CD1c-positive myeloid dendritic cell (primary cell): ENCODE results near the gene MYLIP.

Experiments
- DNase-seq: peaks from one replicate; pipeline ENCODE4 v3.0.0-alpha.2; 2016; ENCODE audit errors: extremely low spot score

Gene MYLIP

DNA sequence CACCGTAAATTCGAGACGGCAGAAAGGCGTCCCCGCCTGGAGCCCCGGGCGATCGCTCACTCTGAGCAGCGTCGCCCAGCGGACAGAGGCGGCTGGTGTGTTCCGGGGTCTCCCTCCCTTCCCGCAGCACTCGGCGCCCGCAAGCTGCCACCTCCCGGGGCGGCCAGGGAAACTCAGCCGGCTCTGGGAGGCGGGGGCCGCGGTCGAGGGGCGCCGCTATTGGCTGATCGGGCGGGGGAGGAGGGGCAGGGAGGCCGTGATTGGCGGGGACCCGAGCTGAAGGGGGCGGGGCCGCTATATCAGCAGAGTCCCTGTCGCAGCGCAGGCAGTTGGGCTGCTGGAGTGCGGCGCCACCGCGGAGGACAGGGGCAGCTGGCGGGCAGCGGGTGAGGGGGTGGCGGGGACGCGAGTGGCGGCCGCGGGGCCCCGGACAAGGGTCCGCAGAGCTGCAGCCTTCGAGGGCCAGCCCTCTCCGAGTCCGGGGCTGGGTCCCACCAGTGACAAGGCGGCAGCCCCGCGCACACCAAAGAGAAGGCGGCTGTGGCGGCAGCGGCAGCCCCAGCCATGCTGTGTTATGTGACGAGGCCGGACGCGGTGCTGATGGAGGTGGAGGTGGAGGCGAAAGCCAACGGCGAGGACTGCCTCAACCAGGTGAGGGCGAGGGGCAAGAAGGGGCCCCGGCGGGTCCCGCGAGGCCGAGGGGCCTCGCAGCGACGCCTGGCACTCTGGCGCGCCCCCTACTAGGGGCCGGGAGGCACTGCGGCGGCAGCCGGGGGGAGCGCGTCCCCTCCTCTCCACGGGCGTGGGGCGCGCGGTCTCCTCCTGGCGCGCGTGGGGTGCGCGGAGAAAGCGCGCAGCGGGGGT is at the start of gene MYLIP:
TSS of gene MYLIP (plus strand) at position 328 of the 864 bp plus-strand sequence. CDS start at position 565, 237 bp downstream.
- DNase-seq: peak; percentile 98

DNA sequence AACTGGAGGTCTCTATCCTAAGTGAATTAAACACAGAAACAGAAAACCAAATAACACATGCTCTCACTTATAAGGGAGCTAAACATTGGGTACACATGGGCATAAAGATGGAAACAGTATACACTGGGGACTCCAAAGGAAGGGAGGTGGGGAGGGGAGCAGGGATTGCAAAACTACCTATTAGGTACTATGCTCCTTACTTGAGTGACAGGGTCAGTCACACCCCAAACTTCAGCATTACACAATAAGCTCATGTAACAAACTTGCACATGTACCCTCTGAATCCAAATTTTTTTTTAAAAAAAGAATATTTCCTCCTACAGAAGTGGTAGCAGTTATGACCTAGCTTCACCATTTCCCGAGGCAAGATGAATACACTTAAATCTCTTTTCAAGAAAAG is 49.5 kb upstream of the MYLIP start:
- DNase-seq: no peak

DNA sequence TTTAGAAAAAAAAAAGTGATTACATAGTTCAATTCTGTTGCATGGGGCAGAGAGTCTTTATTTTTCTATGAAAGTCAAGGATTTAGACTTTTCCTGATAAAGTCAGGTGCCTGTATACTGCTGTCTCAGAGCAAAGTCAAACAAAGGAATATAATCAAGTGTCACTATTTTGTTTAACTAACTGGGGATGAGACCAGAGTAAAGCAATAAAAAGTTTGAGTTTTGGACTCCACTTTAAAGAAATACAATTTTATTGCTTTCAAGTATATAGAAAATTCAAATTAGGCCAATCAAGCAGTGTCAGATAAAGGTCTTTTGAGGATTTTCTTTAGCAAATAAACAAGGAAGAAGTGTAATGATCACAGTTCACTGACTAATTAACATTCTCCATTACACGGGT is 48.7 kb upstream of the MYLIP start:
- DNase-seq: no peak

DNA sequence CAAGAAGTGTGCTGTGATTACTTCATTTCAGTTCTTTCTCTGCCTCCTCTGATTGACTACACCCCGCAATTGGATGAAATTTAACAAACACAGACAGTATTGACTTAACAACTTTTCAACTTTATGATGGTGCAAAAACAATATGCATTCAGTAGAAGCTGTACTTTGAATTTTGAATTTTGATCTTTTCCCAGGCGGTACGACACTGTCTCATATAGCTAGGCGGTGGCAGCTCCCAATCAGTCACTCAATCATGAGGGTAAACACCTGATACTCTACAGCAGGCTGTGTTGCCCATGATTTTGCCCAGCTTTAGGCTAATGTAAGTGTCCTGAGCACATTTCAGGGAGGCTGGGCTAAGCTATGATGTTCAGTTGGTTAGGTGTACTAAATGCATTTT is 47.6 kb upstream of the MYLIP start:
- no peak for DNase-seq

DNA sequence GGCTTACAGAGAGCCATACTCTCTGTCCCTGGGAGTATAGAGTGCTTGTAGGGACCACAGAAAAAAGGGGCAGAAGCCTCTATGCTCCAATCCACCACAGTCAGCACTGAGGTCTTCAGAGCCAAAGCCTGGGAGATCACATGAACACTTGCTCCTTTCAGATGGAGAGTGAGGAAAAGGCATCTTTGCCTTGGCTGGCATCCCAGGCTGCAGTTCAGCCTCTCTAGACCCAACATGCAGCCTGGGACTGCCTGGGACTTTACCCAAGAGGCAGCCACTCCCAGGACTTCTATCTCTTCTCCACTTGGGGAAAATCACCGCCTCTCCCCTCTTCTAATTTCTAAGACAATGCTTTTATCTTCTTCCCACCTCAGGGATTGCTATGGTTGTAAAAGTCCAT is 46.5 kb upstream of the MYLIP start:
- no peak for DNase-seq

DNA sequence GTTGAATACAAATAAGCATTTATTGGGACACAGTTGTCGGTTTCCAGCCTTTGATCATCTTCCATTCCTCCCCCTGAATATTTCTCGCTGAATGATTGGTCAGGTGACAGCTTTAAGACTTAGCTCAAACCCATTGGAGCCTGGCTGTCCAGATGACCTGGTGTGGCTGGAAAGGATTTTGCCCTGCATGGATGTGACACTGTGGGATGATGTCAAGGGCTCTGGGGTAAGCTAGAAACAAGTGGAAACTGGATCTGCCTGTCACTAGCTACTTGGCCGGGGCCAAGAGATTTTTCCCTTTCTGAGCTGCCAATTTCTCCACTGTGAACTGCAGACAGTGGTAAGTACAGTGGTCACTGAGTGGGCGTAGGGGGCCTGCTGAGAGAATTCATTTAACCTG is 41.9 kb upstream of the MYLIP start:
- no peak for DNase-seq

DNA sequence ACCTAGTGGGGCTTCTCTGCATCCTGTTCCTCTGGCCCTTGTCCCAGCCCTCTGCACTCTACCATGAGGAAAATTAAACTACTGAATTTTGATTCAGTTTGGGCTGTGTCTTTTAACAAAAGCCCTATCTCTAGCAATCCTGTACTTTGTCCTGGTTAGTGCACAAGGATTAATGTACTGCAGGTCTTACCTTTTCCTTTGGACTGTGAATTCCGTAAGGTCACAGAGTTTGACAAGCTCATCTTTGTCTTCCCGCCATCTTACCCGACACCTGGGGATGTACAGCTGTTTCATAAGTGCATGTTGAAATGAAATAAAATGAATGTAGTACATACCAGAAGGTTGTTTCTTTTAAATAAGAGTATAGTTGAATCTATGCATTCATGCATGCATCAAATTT is 41.5 kb upstream of the MYLIP start:
- no peak for DNase-seq

DNA sequence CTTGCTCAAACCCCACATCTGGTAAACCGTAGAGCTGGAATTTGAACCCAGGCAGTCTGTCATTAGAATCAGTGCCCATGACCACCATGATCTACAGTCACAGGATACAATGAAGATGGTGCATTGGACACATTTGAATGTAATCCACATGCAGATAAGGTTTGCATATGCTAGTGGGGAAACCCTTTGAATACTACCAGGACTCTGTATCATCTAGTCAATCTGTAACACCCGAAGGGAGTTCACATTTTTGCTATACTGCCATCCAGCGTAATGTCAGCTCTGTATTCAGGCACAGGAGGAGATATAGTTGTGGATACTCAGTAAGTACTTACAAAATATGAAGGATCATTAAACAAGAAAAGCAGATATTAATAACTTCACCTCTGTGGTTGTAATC is 40.5 kb upstream of the MYLIP start:
- no peak for DNase-seq

DNA sequence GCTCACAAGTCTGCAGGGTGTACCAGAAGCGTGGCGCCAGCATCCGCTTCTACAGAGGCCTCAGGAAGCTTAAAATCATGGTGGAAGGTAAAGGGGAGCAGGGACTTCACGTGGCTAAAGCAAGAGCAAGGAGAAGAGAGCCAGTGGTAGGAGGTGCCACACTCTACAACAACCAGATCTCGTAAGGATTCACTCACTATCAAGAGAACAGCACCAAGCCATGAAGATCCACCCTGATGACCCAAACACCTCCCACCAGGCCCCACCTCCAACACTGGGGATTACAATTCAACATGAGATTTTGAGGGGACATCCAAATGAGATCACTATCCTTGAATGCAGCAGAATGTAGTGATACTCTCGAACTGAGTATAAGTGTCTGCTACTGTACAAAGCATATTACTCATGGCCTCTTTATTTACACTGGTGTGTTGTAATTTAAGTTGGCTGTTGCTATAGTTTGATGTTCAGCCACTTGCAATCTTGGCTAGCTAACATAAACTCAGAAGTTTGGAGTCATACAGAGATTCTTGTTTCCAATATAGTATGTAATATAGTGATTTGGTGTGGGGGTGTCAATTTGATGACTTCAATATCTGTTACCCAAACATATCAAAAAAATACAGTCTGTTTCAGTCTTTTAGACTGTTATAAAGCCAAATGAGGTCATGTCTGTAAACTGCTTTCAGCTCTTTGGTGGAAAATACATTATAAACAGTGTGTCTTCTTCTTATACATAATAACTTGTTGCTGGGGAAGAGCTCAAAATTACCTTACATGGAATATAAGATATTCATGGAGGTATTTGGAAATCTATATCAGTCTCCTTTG is 39.4 kb upstream of the MYLIP start:
- DNase-seq: no peak

DNA sequence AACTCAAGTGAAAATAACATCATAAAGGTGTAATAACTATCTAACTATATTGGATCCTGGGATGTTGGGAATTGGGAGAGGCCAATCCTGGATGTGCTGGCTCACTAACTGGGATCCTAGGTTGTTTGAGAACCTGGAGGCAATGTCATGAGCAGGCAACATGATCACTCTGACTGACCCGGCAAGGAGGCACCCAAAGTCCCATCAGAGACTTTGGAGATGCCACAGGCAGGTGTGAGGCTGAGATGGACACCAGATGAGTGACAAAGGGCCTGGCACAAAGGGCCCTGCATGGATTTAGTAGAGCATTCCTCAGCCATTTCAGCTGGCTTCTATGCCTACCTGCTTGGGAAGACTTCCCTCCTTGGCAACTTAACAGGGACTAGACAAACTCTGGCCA is 38.4 kb upstream of the MYLIP start:
- DNase-seq: no peak

DNA sequence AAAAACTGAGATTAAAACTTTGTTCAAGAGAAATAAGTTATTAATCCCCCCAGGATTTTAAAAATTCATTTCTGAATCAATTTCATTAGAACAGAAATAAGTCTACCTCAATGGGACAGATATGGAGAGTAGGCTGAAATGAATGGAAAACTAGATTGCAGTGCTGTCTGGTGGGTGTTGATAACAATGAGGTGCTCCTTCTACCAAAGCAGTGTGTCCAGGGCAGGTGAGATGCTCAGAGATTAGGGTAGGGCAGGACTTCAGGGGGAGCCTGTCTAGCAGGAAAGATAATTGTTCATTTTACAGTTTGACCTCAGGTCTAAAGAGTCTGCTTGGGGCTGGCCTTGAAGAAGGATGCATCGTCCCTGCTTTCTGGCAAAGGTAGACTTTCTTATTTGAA is 38.0 kb upstream of the MYLIP start:
- DNase-seq: no peak

DNA sequence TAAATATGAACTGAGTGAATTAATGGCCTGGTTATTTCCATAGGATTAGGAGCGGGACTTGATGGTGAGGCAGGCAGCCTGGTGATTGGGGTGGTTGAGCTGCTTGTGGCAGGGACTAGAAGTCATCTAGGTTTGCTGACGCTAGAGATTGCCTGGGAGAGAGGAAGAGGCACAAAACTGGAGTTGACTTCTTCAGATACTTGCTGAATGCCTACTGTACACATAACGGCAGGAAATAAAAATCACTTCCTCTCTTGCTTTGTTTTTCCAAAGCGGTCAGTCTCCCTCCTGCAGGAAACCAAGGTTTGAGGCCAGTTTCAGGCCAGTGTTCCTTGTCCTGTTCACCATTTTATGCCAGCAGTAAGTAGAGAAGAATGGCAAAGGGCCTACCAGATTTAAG is 36.7 kb upstream of the MYLIP start:
- DNase-seq: peak; percentile 13

DNA sequence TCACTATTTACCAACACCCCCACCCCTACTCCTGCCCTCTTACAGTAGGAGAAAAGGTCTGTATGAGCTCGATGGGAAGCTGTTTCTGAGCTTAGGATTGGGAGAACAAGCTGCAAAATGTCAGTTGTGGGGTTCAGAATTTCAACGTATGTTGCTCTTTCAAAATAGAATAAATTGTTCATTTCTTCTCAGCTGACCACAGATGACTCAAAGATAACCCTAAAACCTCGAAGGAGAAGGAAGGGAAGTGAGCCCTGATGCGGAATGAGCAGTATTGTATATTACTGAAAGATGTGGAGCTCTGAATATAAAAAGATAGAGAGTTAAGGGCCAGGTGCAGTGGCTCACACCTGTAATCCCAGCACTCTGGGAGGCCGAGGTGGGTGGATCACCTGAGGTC is 35.9 kb upstream of the MYLIP start:
- DNase-seq: no peak

DNA sequence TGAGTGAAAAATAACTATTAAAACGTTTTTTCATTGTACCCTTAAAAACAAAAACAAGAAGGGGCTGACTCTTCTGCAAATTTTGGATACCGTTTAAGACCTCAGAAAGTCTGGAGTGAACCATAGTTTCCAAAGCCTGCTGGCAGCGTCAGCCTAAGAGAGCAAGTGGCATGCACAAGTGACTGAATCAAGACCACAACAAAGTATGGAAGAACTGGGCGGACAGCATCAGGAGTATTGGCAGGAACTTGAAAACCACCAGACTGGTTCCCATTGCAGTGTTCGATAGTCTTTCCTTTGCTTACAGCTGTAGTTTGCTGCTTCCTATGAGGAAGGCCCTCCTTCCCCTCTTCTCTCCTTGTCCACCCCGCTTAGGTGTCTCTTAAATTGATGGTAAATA is 33.7 kb upstream of the MYLIP start:
- no peak for DNase-seq

DNA sequence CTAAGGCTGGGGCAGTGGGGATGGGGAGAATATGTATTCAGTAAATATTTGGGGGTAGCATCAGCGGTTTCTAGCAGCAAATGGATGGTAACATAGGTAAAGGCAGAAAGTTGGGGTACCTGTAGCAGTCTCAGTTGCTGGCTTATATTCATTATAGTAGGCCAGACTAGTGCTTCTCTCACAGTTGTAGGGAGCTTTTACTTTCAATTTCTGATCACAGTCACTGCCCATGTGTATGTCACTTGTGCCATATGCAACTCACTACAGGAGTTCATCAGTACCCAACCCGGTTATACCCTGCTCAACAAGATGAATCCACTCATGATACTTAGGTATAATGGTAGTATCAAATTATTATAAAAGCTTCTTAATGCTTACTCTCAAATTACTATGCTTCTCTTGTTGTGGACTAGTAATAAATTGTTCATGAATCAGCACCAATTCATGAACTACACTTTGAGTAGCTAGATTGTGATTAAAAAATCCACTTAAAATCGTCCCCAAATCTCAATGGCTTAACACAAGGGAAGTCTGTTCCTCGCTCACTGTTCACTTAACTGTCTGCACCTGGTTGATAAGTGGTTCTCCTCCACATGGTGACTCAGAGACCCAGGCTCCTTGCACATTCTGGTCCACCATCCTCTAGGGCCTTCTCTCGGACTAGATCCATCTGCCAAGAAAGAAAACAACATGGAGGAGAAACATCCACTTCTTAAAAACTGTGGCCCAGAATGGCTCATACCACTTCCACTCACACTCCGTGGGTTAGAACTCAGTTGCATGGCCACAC is 31.3 kb upstream of the MYLIP start:
- no peak for DNase-seq

DNA sequence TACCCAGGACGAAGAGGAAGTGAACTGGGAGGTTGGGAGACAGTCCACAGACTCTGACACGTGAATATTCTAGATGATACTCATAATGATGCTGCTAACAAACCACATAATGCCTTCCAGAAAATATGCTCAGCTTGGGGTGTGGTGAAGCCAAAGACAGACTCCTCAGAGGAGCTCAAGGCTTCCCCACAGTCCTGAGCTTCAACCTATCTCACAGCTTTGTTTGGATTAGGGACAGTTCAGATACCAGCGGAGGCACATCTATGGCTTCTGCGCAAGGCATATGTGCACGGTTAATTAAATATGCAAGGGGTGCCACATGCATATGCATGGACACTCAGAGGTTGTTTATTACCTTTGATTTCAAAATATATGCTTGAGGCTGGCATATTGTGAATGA is 30.7 kb upstream of the MYLIP start:
- DNase-seq: no peak

DNA sequence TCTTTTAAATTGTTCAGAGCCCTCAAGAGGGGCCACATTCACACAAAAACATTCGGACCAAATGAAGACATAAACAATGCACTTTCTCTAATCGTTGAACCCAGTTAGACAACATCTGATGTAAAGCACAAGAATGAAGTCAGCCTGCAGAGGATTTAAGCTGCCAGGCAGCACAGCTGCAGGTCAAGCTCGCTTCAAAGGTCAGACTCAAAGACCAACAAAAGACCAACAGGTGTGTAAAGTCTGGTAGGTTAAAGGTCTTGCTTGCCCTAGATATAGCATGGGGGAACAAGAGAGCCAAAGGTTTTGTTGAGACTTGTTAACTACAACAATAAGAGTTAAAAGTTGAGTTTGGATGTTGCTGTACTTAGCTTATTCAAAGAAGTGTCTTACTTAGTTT is 26.7 kb upstream of the MYLIP start:
- DNase-seq: no peak

DNA sequence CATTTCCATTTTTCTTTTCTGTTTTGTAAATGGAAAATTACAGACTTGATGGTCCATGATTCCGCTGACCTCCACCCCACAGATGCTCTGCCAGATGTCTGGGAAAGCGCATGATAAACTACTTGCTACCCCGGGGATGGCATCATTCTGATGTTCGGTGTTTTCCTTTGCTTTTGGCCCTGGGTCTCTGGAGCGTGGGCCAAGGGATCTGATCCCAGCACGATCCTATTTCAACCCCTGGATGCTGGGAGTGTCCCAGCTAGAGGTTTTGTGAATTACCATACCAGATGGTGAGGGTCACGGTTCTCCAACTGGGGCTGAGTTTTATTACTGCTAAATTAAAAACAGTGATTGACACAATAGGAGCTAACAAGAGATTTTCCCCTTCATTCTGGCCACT is 25.2 kb upstream of the MYLIP start:
- DNase-seq: no peak

DNA sequence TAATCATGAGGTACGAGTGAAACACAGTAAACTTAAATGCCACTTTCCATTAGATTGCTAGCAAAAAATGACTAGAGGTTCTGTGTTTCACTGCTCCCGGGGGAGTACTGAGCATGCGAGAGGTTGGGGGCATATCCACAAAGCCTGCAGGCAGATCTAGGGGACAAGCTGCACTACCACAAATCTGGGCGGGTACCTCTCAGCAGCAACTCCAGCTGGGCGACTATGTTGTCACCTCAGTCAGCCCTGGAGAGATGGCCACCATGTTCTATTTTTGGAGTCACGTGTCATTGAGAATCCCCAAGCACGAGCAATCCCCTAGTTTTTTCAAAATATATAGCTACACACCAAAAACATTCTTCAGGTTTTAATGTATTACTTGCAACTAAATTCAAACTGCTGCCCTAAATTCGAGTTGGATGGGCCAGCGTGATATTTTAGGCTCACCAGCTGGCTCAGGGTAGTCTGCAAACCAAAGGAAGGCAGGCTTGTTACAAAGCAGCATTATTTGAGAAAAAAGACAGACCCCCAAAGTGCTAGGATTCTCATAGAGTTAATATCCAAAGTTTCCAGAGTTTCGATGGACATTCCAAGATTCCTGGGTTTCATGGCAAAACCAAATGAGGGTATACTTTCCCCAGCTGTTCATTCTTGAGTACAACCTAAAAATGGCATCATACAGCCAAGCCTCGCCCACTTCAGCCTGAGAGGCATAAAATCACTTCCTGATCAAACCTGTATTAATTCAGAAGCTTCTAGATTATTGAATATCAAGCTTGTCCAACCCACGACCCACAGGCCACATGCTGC is 24.1 kb upstream of the MYLIP start:
- no peak for DNase-seq

DNA sequence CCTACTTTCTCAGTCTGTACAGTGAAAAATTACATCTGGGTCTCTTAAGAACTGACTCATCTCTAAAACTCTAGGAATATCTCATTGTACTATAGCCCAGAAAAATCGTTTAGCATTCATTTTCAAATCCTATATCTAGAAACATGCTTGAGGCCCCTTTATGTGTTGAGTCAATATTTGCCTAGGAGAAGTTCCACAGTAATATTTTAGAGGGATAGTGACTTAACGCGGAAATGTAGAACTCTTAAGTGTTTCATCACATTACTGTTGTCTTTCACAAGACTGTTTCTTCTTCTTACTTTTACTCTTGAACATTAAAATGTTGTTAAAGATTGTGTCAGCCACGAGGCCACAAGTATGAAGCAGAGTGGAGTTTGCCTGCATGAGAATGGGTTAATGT is 23.0 kb upstream of the MYLIP start:
- DNase-seq: peak; percentile 55

DNA sequence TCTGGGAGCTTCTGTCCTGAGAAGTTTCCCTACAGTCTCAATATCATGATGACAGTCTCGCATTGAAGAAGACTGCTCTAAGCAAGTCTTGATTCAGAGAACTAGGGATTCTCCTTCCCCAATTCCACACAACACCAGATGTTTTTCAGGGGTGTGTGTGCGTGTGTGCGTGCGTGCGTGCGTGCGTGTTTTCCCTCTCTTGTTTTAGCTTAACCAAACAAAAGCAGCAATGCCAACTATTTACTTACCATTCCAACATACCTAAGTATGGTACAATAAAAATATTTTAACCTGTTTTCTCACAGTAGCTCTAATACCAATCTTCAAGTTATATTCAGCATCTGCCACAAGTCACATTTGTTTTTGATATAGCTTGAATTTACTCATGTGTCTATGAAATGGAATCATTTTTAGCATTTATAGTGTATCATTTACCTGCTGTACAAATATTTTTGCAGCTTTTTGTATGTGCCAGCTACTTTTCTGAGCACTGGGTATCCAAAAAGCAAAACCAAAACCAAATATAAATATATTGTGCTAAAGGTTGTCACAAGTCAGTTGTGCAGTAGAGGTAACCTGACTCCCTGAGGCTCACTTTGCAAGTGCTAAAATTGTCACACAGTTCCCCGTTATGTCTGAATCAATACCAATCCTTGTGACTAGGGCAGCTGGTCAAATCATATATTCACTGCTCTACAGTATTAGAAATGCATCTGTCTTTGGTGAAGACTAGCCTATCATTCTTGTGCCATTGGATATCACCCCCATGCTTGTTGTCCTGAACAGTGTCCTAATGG is 21.7 kb upstream of the MYLIP start:
- DNase-seq: no peak
